H1 (cell line): ENCODE results near the gene LOXL4. TPM values are rescaled to one million over a fixed set of nuclear protein-coding genes. Genes with fewer than 3 reads are reported as not detected.

Experiments used
- CEBPB ChIP-seq: IDR thresholded peaks from 2 replicates; pipeline ENCODE4 v1.6.1; 2012; ENCODE audit warnings: low read depth, low read length
- CHD2 ChIP-seq: IDR thresholded peaks from 2 replicates; pipeline ENCODE4 v1.6.1; 2012; ENCODE audit warnings: low read length, improper control_type of control experiment
- E2F6 ChIP-seq: IDR thresholded peaks from 2 replicates; pipeline ENCODE4 v1.6.1; 2012; ENCODE audit warnings: inconsistent platforms
- GTF2F1 ChIP-seq: IDR thresholded peaks from 2 replicates; pipeline ENCODE4 v1.6.1; 2012; ENCODE audit warnings: low read depth, low read length, improper control_type of control experiment, borderline replicate concordance
- HDAC2 ChIP-seq, 2 experiments: fragments of 300-600 bp in 1 of 2; sonication (generic) in 1 of 2; IDR thresholded peaks; 2 replicates each; pipeline ENCODE4 v1.6.1; 2011 to 2012; ENCODE audit warnings: low read depth in 2 of 2, low read length in 2 of 2, mild to moderate bottlenecking in 2 of 2, moderate library complexity in 2 of 2, borderline replicate concordance in 1 of 2, inconsistent platforms in 1 of 2
- SP4 ChIP-seq: IDR thresholded peaks from 2 replicates; pipeline ENCODE4 v1.6.1; 2012; ENCODE audit warnings: low read length, inconsistent platforms
- SUZ12 ChIP-seq: fragments of 200-600 bp; sonication (generic); IDR thresholded peaks from 2 replicates; pipeline ENCODE4 v1.6.1; 2012; ENCODE audit warnings: mild to moderate bottlenecking, inconsistent platforms, low read length, moderate library complexity, mixed read lengths
- TAF7 ChIP-seq: optimal IDR thresholded peaks from 2 replicates; pipeline ENCODE3; 2011; ENCODE audit warnings: low read depth, mild to moderate bottlenecking, inconsistent platforms, low read length, moderate library complexity, borderline replicate concordance
- TBP ChIP-seq: IDR thresholded peaks from 2 replicates; pipeline ENCODE4 v1.6.1; 2011; ENCODE audit warnings: low read depth, low read length, improper control_type of control experiment
- polyA plus RNA-seq, 7 experiments: library from polyadenylated mRNA; depleted of rRNA in 3 of 7; stranded (reverse) in 5 of 7; unstranded in 2 of 7; fragments of >200 nt in 5 of 7; fragments of 200-250 nt in 2 of 7; gene quantifications; 1 replicate in 5 of 7; 2 replicates in 1 of 7; 4 replicates in 1 of 7; pipeline versions ENCODE4 v1.2.1 to v1.2.3, GENCODE V29; 2011 to 2013; ENCODE audit warnings: missing spikeins in 2 of 7, mixed read lengths in 2 of 7
- total RNA-seq: library from RNA; stranded (reverse); fragmentation: NEBNext Ultra II Directional; extraction: Animal tissue kit (Norgen Biotek cat#: 25700); gene quantifications from 2 replicates; pipeline ENCODE4 v1.2.1, GENCODE V29; 2021

Gene LOXL4
- total and polyA plus RNA-seq, 2 of the 8 experiments (the other 6 are each of a cell fraction or from before 2014, with no cell fraction given): 0.13 to 0.27 TPM

GRCh38 chr10:98254234-98254974, 13.6 kb downstream of the LOXL4 start (continued):
- TF ChIP-seq SP4 (no peak), SUZ12 (no peak), GTF2F1 (no peak), CEBPB (no peak), TBP (no peak), CHD2 (no peak), TAF7 (no peak), HDAC2 (IDR thresholded peaks at IDR 0.05; ENCODE audit: borderline replicate concordance in 1 of 2, low read depth in 2 of 2, low read length in 2 of 2) (no peak), E2F6 (no peak)
